ENCODE data around the gene LANCL3.

GRCh38 chrX:37652589-37653231 lies 81.2 kb downstream of the LANCL3 start:
- no peak for TF ChIP-seq SIN3A (IDR thresholded peaks at IDR 0.05; ENCODE audit: borderline replicate concordance, insufficient read depth, low read length)
- no peak for TF ChIP-seq REST (IDR thresholded peaks at IDR 0.05; ENCODE audit: insufficient read depth in 1 of 2, low read depth in 2 of 2, low read length in 2 of 2)
